HCT116 (cell line): Measurements from ENCODE around the gene GTF2I.

Experiments
- CTCF ChIP-seq, 3 experiments: fragments of 200-600 bp in 1 of 3; sonication (generic) in 1 of 3; IDR thresholded peaks in 2 of 3; conservative IDR thresholded peaks in 1 of 3; 2 replicates each; pipeline ENCODE4 v1.5.1; 2012 to 2017; ENCODE audit warnings: low read depth in 2 of 3, low read length in 2 of 3, antibody characterized with exemption in 1 of 3, borderline replicate concordance in 1 of 3, control low read depth in 1 of 3, mild to moderate bottlenecking in 1 of 3, mixed read lengths in 1 of 3, mixed run types in 1 of 3, moderate library complexity in 1 of 3; ENCODE audit not compliant: insufficient read depth in 1 of 3
- EGR1 ChIP-seq: IDR thresholded peaks from 2 replicates; pipeline ENCODE4 v1.6.1; 2012; ENCODE audit warnings: low read depth
- ELF1 ChIP-seq: IDR thresholded peaks from 2 replicates; pipeline ENCODE4 v1.6.1; 2012; ENCODE audit warnings: low read depth, borderline replicate concordance
- EZH2 ChIP-seq: fragments of 200-600 bp; sonication (generic); IDR thresholded peaks from 2 replicates; pipeline ENCODE4 v1.6.1; 2017; ENCODE audit warnings: antibody characterized with exemption, mixed run types
- JUND ChIP-seq: IDR thresholded peaks from 2 replicates; pipeline ENCODE4 v1.6.1; 2012
- POLR2A ChIP-seq: IDR thresholded peaks from 2 replicates; pipeline ENCODE4 v1.7.0; 2011; ENCODE audit warnings: borderline replicate concordance; ENCODE audit not compliant: insufficient read depth, insufficient read length; ENCODE audit errors: extremely low read depth
- POLR2AphosphoS5 ChIP-seq: IDR thresholded peaks from 2 replicates; pipeline ENCODE4 v1.6.1; 2011; ENCODE audit warnings: mild to moderate bottlenecking, low read depth, low read length, moderate library complexity
- SIN3A ChIP-seq: IDR thresholded peaks from 2 replicates; pipeline ENCODE4 v1.6.1; 2012; ENCODE audit warnings: low read depth
- SP1 ChIP-seq: IDR thresholded peaks from 2 replicates; pipeline ENCODE4 v1.6.1; 2012; ENCODE audit warnings: low read depth
- SRF ChIP-seq: IDR thresholded peaks from 2 replicates; pipeline ENCODE4 v1.6.1; 2012; ENCODE audit warnings: low read depth
- ZNF274 ChIP-seq: fragments of 200-500 bp; sonication (Bioruptor generic); IDR thresholded peaks from 2 replicates; pipeline ENCODE4 v1.6.1; 2014; ENCODE audit warnings: mild to moderate bottlenecking, low read depth, low read length, inconsistent platforms

DNA sequence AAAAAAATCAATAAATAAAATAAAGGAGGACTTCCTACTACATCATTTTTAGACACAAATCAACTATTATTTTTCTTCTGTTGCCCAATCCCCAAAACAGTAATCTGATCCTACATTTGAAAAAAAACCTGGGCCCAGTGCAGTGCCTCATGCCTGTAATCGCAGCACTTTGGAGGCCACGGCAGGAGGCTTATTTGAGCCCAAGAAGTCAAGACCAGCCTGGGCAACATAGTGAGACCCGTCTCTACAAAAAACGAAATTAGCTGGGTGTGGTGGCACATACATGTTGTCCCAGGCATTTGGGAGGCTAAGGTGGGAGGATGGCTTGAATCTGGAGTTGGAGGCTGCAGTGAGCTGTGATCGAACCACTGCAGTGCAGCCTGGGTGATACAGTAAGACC, 2.7 kb upstream of the GTF2I start:
- TF ChIP-seq JUND: no peak
- TF ChIP-seq SRF: no peak
- TF ChIP-seq CTCF (IDR thresholded peaks at IDR 0.05 in 2 of 3, conservative IDR thresholded peaks at IDR 0.05 in 1 of 3; ENCODE audit: borderline replicate concordance in 1 of 3, insufficient read depth in 1 of 3, low read depth in 2 of 3, low read length in 2 of 3): no peak
- TF ChIP-seq ZNF274: no peak
- no peak for TF ChIP-seq ELF1
- TF ChIP-seq EZH2: no peak
- TF ChIP-seq SP1: no peak
- TF ChIP-seq POLR2A: no peak
- TF ChIP-seq POLR2AphosphoS5: no peak
- no peak for TF ChIP-seq SIN3A
- TF ChIP-seq EGR1: no peak
